ENCODE measurements around the gene CABP2.
"Not testable (repeated sequence)": the region's sequence is repeated elsewhere in the genome, so short reads cannot be mapped to it uniquely, and the experiment has no call there.

Gene CABP2

DNA sequence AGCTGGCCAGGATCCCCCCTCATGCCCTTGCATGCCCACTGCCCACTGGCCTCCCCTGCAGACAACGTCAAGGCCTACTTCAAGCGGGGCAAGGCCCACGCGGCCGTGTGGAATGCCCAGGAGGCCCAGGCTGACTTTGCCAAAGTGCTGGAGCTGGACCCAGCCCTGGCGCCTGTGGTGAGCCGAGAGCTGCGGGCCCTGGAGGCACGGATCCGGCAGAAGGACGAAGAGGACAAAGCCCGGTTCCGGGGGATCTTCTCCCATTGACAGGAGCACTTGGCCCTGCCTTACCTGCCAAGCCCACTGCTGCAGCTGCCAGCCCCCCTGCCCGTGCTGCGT is 32.5 kb downstream of the CABP2 start:
- no peak for DNase-seq
- no peak for TF ChIP-seq POLR2A (IDR thresholded peaks at IDR 0.05; ENCODE audit: low read length)
- TF ChIP-seq GATA1 (IDR thresholded peaks at IDR 0.05; ENCODE audit: low read depth, low read length) = no peak

DNA sequence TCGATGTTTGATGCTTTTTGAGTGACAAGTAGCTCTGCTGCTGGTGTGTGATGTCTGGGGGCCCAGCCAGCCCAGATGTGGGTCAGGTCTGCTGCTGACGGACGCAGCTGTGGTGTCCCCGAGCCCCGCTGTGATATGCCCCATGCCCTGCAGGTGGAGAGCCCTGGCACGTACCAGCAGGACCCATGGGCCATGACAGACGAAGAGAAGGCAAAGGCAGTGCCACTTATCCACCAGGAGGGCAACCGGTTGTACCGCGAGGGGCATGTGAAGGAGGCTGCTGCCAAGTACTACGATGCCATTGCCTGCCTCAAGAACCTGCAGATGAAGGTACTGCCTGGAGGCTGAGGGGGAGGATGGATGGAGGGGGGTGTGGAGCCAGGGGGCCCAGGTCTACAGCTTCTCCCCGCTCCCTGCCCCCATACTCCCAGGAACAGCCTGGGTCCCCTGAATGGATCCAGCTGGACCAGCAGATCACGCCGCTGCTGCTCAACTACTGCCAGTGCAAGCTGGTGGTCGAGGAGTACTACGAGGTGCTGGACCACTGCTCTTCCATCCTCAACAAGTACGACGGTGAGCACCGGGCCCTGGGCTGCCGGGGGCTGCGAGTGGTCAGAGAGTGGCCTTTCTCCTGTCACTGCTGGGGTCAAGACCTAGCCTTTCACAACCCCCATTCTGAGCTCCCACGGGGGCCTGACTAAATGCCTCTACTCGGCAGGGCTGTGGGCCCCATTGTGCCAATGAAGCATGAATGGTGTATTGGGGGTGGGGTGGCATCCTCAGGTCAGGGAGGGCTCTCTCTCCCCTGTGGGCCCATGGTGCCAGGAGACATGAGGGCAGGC is 33.1 kb downstream of the CABP2 start:
- no peak for DNase-seq
- no peak for TF ChIP-seq POLR2A (IDR thresholded peaks at IDR 0.05; ENCODE audit: low read length)
- no peak for TF ChIP-seq GATA1 (IDR thresholded peaks at IDR 0.05; ENCODE audit: low read depth, low read length)

DNA sequence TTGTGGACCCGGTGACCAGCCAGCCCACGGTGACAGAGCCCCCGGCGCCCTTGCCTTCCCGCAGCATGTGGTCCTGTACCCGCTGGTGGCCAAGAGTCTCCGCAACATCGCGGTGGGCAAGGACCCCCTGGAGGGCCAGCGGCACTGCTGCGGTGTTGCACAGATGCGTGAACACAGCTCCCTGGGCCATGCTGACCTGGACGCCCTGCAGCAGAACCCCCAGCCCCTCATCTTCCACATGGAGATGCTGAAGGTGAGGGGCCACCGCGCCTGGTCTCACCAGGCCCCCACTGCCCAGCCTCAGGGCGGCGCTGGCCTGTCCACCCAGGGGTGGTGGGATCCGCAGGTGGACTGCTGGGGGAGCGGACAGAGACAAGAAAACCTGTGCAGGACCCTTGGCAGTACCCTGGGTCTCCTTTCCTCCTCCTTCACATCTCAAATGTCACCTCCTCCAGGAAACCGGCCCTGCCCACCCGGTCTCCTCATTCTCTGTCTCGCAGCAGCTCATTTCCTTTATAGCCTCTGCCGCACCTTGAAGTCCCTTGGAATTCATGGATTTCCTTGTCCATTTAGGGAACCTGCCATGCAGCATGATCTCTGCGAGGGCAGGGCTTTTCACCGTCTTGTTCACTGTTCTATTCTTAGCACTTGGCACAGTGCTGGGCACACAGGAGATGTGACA is 33.9 kb downstream of the CABP2 start:
- TF ChIP-seq POLR2A (IDR thresholded peaks at IDR 0.05; ENCODE audit: low read length) (no peak), GATA1 (IDR thresholded peaks at IDR 0.05; ENCODE audit: low read depth, low read length) (no peak)
- DNase-seq = no peak

DNA sequence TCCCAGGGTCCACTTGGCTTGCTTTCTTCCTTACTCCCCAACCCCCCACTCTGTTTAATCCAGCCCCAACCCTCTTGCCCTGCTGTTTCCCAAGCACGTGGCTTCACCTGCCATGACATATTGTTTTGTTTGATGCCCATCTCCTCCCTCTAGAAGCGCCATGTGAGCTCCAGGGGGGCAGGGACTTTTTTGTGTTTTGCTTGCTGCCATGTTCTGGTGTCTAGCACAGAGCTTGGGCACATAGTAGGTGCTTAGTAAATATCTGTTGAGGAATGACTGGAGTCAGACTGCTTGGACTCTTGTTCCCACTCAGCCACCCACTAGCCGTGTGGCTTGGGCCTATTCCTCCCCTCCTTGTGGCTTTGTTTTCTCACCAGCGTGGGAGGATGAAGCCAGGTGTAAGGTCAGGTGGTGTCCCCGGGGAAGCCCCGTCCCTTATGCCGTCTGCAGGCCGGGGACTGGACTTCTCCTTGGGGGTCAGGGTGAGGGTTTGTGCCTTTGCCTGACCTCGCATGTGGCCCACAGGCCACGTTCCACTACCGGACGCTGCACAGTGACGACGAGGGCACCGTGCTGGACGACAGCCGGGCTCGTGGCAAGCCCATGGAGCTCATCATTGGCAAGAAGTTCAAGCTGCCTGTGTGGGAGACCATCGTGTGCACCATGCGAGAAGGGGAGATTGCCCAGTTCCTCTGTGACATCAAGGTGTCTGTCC is 36.6 kb downstream of the CABP2 start:
- no peak for TF ChIP-seq GATA1 (IDR thresholded peaks at IDR 0.05; ENCODE audit: low read depth, low read length)

DNA sequence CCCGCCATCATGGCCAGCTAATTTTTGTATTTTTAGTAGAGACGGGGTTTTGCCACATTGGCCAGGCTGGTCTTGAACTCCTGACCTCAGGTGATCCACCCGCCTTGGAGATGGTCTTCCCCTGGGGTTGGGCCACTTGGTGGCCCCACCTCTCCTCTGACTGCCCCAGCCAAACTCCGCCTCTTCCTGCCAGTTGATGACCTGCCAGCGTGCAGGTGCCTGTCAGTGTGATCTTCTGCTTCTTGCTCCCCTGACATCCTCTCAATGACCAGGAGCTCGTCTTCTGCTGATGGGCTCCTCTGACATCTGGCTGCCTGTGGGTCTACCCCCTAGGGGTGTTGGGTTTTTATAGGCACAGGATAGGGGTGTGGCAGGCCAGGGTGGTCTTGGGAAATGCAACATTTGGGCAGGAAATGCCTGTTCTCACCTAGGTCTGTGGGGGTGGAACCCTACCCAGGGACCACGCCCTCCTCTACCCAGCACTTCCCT is 37.3 kb downstream of the CABP2 start:
- not testable (repeated sequence) for DNase-seq

More for the DNA sequence above, 36.6 kb downstream of the CABP2 start:
- DNase-seq = no peak

DNA sequence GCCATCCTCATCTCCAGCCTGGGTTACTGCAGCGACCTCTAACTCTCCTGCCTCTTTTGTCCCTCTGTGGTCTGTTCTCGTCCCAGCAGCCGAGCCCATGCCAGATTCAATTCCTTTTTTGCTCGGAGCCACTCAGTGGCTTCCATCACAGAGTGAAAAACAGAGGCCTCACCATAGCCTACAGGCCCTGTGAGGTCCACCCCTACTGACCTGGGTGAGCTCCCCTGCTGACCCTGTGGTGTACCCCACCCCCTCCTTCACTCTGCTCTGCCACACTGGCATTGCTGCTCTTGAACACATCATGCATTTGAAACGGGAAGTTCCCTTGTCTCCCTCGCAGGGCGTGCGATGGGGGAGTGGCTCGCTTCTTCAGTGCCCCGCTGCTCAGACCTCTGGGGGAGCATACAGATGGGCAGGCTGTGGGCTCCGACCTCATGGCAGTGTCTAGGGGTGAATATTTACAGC is 38.4 kb downstream of the CABP2 start:
- no peak for TF ChIP-seq GATA1 (IDR thresholded peaks at IDR 0.05; ENCODE audit: low read depth, low read length)
- TF ChIP-seq POLR2A (IDR thresholded peaks at IDR 0.05; ENCODE audit: low read length) = no peak

DNA sequence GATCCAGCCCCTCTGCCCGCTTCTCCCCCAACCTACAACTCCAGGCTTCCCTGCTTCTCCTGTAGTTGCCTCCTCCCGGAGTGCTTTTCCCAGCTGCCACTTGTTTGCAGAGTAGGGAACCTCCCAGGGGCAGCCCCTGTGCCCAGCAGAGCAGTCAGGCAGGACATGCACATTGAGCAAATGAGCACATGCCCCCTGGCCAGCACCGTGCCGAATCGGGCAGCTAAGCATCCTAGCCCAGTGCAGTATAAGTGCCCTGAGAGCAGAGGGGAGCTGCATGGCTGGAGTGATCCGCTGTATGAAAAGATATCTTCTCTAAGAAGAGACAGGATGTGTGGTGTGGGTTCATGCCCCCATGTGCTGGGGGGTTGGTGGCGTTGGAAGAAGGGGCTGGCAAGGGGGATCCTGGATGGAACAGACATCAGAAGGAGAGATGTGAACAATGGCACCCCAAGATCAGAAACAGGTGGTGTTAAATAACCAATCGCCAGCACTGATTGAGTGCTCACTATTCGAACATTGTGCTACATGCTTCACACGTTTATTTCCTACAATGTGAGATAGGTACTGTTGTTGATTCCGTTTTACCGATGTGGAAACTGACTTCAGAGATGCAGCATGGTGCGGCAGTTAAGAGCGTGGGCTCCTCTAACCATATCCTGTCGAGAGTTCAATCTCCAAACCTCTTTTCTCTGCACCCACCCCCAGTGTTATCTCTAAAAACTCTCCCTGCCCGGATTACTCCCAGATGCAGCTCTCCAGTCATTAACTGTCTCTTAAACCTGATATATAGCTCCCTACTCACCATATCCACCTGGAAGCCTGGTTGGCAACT is 39.2 kb downstream of the CABP2 start:
- TF ChIP-seq POLR2A (IDR thresholded peaks at IDR 0.05; ENCODE audit: low read length) (no peak), GATA1 (IDR thresholded peaks at IDR 0.05; ENCODE audit: low read depth, low read length) (no peak)
- no peak for DNase-seq

More for the DNA sequence above, 38.4 kb downstream of the CABP2 start:
- no peak for DNase-seq

DNA sequence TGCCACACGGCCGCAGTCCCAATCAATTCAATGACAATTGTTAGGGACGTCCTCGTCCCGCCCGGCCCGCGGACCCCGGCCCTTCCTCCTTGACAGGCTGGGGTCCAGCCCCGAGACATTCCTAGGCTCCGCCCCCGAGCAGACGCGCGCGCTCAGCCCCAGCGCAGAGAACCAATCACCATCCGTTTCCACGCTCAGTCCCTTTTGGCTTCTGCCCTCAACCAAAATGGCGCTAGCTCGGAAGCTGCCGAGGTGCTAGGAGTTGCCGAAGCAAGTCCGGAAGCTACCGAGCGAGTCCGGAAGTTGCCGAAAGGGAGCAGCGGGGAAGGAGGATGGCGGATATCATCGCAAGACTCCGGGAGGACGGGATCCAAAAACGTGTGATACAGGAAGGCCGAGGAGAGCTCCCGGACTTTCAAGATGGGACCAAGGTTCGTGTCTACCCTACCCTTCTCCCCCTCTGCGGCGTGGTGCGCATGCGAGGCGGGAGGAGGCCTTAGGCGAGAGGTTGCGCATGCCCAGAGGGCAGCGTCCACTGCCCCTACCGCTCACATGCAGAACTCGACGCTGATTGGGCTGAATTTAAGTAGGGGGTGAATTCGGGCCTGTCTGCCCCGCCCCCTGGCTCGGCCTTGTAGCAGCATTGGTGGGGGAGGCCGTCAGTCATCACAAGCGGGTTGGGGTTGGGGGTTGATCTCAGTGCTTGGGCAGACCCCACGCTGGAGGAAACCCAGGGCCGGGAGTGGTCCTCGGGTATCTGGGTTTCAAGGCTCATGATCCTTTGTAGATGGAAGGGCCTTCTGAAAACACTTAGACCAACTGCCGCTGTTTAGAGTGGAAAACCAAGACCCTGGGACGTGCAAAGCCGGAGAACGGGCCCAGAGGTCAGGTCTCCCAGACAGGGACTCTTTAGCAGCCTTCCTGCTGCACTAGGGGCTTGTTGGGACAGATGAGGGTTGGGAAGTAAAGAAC is 40.1 kb downstream of the CABP2 start, which contains the start of gene AIP:
Gene AIP (plus strand): TSS at position 200 of the 972 bp plus-strand sequence. CDS start 133 bp downstream, at position 333.
- no peak for TF ChIP-seq GATA1 (IDR thresholded peaks at IDR 0.05; ENCODE audit: low read depth, low read length)
- TF ChIP-seq POLR2A (IDR thresholded peaks at IDR 0.05; ENCODE audit: low read length) = peak; percentile 72
- DNase-seq = peak; percentile 98

DNA sequence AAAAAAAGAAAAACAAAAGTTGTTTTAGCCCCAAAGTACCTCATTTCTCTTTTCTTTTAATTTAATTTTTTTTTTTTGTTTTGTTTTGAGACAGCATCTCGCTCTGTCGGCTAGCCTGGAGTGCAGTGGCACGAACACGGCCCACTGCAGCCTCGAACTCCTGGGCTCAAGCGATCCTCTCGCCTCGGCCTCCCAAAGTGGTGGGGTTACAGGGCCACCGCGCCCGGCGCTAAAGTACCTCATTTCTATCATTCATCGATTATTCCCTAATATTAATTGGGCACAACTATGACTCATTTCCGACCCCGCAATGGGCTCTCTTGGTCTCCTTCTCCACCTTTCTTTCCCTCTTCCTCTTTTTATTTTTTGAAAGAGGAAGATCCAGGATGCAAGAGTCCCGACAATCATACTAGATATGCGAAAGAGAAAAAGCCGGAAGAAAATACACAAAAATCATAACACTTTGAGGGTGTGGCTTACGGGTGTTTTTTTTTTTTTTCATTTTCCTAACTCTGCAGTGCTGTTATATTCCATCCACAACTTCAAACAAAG is 40.9 kb downstream of the CABP2 start:
- no peak for DNase-seq
- TF ChIP-seq GATA1 (IDR thresholded peaks at IDR 0.05; ENCODE audit: low read depth, low read length) (no peak), POLR2A (IDR thresholded peaks at IDR 0.05; ENCODE audit: low read length) (no peak)

DNA sequence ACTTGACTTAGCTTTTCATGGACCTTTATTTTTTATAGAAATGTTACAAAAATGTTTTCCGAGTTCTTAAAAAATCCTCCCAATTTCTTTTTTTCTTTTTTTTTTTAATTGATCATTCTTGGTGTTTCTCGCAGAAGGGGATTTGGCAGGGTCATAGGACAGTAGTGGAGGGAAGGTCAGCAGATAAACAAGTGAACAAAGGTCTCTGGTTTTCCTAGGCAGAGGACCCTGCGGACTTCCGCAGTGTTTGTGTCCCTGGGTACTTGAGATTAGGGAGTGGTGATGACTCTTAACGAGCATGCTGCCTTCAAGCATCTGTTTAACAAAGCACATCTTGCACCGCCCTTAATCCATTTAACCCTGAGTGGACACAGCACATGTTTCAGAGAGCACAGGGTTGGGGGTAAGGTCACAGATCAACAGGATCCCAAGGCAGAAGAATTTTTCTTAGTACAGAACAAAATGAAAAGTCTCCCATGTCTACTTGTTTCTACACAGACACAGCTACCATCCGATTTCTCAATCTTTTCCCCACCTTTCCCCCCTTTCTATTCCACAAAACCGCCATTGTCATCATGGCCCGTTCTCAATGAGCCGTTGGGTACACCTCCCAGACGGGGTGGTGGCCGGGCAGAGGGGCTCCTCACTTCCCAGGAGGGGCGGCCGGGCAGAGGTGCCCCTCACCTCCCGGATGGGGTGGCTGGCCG is 45.7 kb downstream of the CABP2 start:
- DNase-seq = not testable (repeated sequence)

DNA sequence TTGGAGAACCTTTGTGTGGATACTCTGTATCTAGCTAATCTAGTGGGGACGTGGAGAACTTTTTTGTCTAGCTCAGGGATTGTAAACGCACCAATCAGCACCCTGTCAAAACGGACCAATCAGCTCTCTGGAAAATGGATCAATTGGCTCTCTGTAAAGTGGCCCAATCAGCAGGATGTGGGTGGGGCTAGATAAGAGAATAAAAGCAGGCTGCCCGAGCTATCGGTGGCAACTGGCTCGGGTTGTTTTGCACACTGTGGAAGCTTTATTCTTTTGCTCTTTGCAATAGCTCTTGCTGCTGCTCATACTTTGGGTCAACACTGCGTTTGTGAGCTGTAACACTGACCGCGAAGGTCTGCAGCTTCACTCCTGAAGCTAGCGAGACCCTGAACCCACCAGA is 46.6 kb downstream of the CABP2 start:
- peak in 1 of 2 experiments; percentile 26 for DNase-seq

DNA sequence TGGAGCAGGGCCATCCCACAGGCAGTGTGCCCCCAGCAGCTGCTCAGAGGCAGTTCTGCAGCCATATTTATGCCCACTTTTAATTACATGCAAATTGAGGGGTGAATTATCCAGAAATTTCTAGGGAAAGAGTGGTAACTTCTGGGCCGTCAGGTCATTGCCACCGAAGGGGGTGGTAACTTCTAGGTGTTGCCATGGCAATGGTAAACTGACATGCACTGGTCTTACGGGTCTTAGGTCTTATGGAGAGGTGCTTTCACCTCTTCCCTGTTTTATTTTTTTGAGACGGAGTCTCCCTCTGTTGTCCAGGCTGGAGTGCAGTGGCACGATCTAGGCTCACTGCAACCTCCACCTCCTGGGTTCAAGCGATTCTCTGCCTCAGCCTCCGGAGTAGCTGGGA is 50.4 kb downstream of the CABP2 start:
- no peak for DNase-seq
- TF ChIP-seq GATA1 (IDR thresholded peaks at IDR 0.05; ENCODE audit: low read depth, low read length) (no peak), POLR2A (IDR thresholded peaks at IDR 0.05; ENCODE audit: low read length) (no peak)
